ENCODE data around the gene MCOLN1. TPM values are rescaled to one million over a fixed set of nuclear protein-coding genes. Genes with fewer than 3 reads are reported as not detected.

Gene MCOLN1
- total and polyA plus RNA-seq, 9 of the 15 experiments (the other 6 are each of a cell fraction or from before 2014, with no cell fraction given): 0.25 to 15.4 (median 7.1) TPM

DNA sequence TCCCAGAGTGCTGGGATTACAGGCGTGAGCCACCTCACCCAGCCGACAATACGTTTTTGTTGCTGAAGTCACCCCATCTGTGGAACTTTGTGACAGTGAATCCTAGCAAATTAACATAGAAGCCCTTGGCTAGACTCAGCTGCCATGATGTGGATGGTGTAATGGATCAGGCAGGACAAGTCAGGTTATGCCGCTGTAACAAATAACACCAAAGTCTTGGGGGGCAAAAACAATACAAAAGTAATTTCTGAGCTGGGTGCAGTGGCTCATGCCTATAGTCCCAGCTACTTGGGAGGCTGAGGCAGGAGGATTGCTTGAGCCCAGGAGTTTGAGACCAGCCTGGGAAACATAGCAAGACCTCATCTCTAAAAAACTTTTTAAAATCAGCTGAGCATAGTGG lies 42.4 kb downstream of the MCOLN1 start:
- WGBS (ENCODE audit: insufficient coverage, low coverage, missing lambda C conversion rate): 0% methylated on average over 4 of the region's 4 CpGs
- Histone ChIP-seq H3K36me3 (ENCODE audit: control insufficient read depth, insufficient read depth, low read length) (no peaks in the 10 kb centered on the region), H3K9me3 (replicated peaks; ENCODE audit: control insufficient read depth, insufficient read depth, low read depth, low read length) (no peaks in the 10 kb centered on the region), H4K20me1 (replicated peaks; ENCODE audit: control insufficient read depth, insufficient read depth, low read length) (peaks cover 3% of the 10 kb centered on the region), H3K27me3 (ENCODE audit: control insufficient read depth in 2 of 2, insufficient read depth in 2 of 2, low read length in 2 of 2) (no peaks in the 10 kb centered on the region; a peak in 1 of 5 replicates), H3K79me2 (ENCODE audit: control insufficient read depth, insufficient read depth, low read length) (no peaks in the 10 kb centered on the region), H2AFZ (ENCODE audit: low read depth, low read length) (no peak overlapping the region), H3K27ac (ENCODE audit: extremely low read depth, low read depth, low read length) (no peak overlapping the region), H3K9me1 (ENCODE audit: control insufficient read depth, insufficient read depth, low read length) (no peaks in the 10 kb centered on the region), H3K4me1 (replicated peaks in 1 of 2; ENCODE audit: control insufficient read depth in 2 of 2, insufficient read depth in 2 of 2, low read length in 2 of 2) (peaks cover 0 to 9% of the 10 kb centered on the region in 2 experiments; a peak in 2 of 5 replicates), H3K4me2 (ENCODE audit: insufficient read depth, low read length) (no peak overlapping the region), H3K4me3 (no peak overlapping the region), H3K9ac (ENCODE audit: insufficient read depth in 1 of 2, low read depth in 2 of 2, low read length in 2 of 2) (no peak overlapping the region)
- intact Hi-C loops (cut with micrococcal nuclease) (no loop called here), in situ Hi-C loops (cut with MboI) (loop anchor here (5.0 kb wide), 1 partner anchor 117 kb away; the partner anchor contains the start of gene TRAPPC5)
- POLR2A ChIA-PET: interaction anchor here (0.8 kb wide), 1 partner anchor 135 kb away, joined by 3 read pairs; no protein-coding TSS in a partner anchor
- BruUV-seq (replicated peaks): no TSS peak
- DNase-seq (ENCODE audit: extremely low read depth in 1 of 4, low spot score in 3 of 4) (no peak), FAIRE-seq (no peak), ATAC-seq (no peak)
- CTCF ChIA-PET (ENCODE audit: low intra/inter-chr PET ratio): no interaction called here
- TF ChIP-seq ZC3H4 (CRISPR knock-in tag; IDR thresholded peaks at IDR 0.05; ENCODE audit: borderline replicate concordance) (no peak), ETV5 (CRISPR knock-in tag; IDR thresholded peaks at IDR 0.05; ENCODE audit: low read depth) (no peak), NEUROD1 (IDR thresholded peaks at IDR 0.05; ENCODE audit: borderline replicate concordance, low read depth, low read length, partially characterized antibody) (no peak), POLR2H (tag; IDR thresholded peaks at IDR 0.05; ENCODE audit: low read depth) (no peak), ZNF12 (CRISPR knock-in tag; IDR thresholded peaks at IDR 0.05) (peak; percentile 95), TAF1 (IDR thresholded peaks at IDR 0.05; ENCODE audit: control insufficient read depth, extremely low read depth, insufficient read depth, low read length, severe bottlenecking) (no peak)
- TF ChIP-seq, protein P1, sequence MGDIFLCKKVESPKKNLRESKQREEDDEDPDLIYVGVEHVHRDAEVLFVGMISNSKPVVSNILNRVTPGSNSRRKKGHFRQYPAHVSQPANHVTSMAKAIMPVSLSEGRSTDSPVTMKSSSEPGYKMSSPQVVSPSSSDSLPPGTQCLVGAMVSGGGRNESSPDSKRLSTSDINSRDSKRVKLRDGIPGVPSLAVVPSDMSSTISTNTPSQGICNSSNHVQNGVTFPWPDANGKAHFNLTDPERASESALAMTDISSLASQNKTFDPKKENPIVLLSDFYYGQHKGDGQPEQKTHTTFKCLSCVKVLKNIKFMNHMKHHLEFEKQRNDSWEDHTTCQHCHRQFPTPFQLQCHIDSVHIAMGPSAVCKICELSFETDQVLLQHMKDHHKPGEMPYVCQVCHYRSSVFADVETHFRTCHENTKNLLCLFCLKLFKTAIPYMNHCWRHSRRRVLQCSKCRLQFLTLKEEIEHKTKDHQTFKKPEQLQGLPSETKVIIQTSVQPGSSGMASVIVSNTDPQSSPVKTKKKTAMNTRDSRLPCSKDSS (IDR thresholded peaks at IDR 0.05; ENCODE audit: low read depth, partially characterized antibody): no peak

Data from K562 (cell line).